ENCODE measurements around the gene OVCH1. TPM values are rescaled to one million over a fixed set of nuclear protein-coding genes. Genes with fewer than 3 reads are reported as not detected.
A peak's percentile ranks its signal among the peaks of the same experiment; 100 is the strongest.
"Not testable (repeated sequence)": the region's sequence is repeated elsewhere in the genome, so short reads cannot be mapped to it uniquely, and the experiment has no call there.

The OVCH1 gene
- total and polyA plus RNA-seq, 8 donors = 0.02 to 0.06 TPM; not detected in 6

DNA sequence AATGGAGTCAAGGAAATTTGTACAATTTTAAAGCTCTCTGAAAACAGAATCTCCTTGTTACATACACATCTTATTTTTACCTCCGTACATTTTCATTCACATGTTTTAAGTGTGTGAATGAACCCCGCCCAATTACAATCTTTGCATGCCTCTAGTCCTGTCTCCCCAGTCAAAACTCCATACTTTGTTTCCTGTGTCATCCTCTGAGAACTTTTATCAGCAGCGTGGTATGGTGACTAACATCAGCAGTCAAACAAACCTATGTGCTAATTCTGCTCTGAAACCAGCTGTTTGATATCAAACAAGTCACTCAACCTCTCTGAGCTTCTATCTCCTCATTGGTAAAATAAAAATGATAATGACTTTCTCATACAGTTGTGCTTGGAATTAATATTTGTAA, 100.7 kb downstream of the OVCH1 start:
- 62 to 70% methylated on average over 3 of the region's 3 CpGs for WGBS, 2 donors
- no peaks in the 10 kb centered on the region for H3K36me3 ChIP-seq
- no peak overlapping the region for H3K27ac ChIP-seq
- DNase-seq (no peak), ATAC-seq (no peak), FAIRE-seq (no peak)
- H3K4me1 ChIP-seq = no peaks in the 10 kb centered on the region
- H3K27me3 ChIP-seq = no peaks in the 10 kb centered on the region
- no peaks in the 10 kb centered on the region for H3K9me3 ChIP-seq
- intact Hi-C loops (cut with DNase I) = no loop called here
- TF ChIP-seq, protein P1, sequence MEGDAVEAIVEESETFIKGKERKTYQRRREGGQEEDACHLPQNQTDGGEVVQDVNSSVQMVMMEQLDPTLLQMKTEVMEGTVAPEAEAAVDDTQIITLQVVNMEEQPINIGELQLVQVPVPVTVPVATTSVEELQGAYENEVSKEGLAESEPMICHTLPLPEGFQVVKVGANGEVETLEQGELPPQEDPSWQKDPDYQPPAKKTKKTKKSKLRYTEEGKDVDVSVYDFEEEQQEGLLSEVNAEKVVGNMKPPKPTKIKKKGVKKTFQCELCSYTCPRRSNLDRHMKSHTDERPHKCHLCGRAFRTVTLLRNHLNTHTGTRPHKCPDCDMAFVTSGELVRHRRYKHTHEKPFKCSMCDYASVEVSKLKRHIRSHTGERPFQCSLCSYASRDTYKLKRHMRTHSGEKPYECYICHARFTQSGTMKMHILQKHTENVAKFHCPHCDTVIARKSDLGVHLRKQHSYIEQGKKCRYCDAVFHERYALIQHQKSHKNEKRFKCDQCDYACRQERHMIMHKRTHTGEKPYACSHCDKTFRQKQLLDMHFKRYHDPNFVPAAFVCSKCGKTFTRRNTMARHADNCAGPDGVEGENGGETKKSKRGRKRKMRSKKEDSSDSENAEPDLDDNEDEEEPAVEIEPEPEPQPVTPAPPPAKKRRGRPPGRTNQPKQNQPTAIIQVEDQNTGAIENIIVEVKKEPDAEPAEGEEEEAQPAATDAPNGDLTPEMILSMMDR (IDR thresholded peaks at IDR 0.05) = no peak
- H3K4me3 ChIP-seq = no peak overlapping the region

DNA sequence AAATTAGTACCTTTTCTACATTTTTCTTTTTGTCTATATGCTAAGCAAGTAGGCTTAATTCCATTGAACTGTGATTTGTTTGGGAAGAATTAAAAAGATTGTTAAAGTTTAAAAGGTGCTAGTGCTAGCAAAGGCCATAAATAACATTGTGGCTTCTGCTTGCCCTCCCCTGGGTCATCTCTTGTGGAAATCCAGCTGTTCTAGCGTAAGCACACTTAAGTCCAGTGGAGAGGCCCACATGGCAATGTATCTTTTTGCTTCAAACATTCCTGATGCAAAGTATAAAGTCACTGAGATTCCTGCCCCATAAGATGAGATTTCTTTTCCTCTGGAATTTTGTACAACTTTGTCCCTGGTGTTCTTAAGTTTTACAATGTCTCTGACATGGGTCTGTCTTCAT, 102.1 kb downstream of the OVCH1 start:
- TF ChIP-seq, protein P1 (IDR thresholded peaks at IDR 0.05) = no peak
- Histone ChIP-seq H3K9me3 (no peaks in the 10 kb centered on the region), H3K4me3 (no peak overlapping the region), H3K27me3 (no peaks in the 10 kb centered on the region), H3K4me1 (no peaks in the 10 kb centered on the region), H3K27ac (no peak overlapping the region), H3K36me3 (no peaks in the 10 kb centered on the region)
- 86 to 100% methylated on average over 1 of the region's 1 CpG for WGBS, 2 donors
- DNase-seq (no peak), ATAC-seq (no peak), FAIRE-seq (no peak)
- intact Hi-C loops (cut with DNase I) = no loop called here

DNA sequence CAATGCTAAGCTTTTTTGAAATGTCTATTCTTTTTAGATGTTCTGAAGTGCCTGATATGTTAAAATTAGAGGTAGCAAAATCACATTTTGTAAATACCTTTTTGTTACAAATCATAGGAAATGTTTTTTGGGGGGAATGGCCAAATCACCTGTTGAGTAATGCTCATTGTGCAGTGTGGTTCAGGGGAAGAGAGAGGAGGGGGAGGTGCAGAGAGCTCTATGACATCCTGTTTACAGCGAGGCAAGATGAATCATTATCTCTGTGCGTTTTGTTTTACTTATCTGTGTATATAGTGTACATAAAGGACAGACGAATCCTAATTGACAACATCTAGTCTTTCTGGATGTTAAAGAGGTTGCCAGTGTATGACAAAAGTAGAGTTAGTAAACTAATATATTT, 107.1 kb downstream of the OVCH1 start:
- DNase-seq; H3K4me1 ChIP-seq; H3K27ac ChIP-seq; H3K9me3 ChIP-seq; H3K36me3 ChIP-seq; intact Hi-C loops (cut with DNase I); H3K27me3 ChIP-seq; H3K4me3 ChIP-seq; FAIRE-seq; ATAC-seq: not testable (repeated sequence)
- WGBS, 2 donors = 43 to 44% methylated on average over 3 of the region's 3 CpGs

DNA sequence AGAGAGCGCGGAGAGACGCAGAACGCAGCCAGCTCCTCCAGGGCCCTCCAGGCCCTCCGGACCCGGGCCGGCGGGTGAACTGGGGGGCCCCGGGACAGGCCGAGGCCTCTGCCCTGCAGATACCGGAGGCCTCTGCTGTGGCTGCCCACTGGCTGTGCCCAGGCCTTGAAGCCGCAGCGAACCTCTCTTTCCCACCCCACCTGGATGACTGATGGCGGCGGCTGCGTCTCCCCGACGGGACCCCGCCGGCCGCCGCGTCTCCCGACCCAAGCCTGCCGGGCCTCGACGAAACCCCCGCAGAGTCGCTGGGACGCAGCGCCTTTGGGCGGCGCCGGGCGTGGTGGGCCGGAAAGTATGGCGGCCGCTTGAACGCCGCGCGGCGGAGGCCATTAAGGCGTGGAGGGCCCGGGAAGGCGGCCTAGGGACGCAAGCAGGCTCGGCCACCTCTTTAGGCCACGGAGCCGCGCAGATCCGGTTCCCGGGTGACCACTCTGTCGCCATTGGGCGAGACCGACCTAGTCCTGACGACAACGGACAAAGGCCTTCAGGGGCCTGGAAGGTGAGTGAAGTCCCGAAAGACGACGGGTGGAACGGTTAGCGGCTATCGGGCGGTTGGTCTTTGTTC, 108.1 kb downstream of the OVCH1 start:
- Histone ChIP-seq H3K4me3 (no peak overlapping the region), H3K27ac (no peak overlapping the region), H3K4me1 (no peaks in the 10 kb centered on the region), H3K27me3 (no peaks in the 10 kb centered on the region), H3K36me3 (no peaks in the 10 kb centered on the region), H3K9me3 (no peaks in the 10 kb centered on the region)
- no peak for DNase-seq
- no peak for FAIRE-seq
- ATAC-seq = no peak
- TF ChIP-seq, protein P1 (IDR thresholded peaks at IDR 0.05) = no peak
- intact Hi-C loops (cut with DNase I) = no loop called here
- WGBS, 2 donors = 92 to 93% methylated on average over 65 of the region's 65 CpGs

DNA sequence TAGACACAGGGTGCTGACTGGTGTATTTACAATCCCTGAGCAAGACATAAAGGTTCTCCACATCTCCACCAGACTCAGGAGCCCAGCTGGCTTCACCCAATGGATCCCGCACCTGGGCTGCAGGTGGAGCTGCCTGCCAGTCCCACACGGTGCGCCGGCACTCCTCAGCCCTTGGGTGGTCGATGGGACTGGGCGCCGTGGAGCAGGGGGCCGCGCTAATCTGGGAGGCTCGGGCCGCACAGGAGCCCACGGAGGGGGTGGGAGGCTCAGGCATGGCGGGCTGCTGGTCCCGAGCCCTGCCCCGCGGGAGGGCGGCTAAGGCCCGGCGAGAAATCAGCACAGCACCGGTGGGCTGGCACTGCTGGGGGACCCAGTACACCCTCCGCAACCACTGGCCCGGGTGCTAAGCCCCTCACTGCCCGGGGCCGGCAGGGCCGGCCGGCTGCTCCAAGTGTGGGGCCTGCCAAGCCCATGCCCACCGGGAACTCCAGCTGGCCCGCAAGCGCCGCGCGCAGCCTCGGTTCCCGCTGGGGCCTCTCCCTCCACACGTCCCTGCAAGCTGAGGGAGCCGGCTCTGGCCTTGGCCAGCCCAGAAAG, 111.3 kb downstream of the OVCH1 start:
- H3K27ac ChIP-seq; FAIRE-seq; H3K27me3 ChIP-seq; H3K4me3 ChIP-seq; ATAC-seq; H3K4me1 ChIP-seq; H3K9me3 ChIP-seq; H3K36me3 ChIP-seq; intact Hi-C loops (cut with DNase I): not testable (repeated sequence)
- peak in 1 of 6 donors; percentile 64 for DNase-seq
- WGBS, 2 donors = 94 to 96% methylated on average over 27 to 36 of the region's 36 CpGs

DNA sequence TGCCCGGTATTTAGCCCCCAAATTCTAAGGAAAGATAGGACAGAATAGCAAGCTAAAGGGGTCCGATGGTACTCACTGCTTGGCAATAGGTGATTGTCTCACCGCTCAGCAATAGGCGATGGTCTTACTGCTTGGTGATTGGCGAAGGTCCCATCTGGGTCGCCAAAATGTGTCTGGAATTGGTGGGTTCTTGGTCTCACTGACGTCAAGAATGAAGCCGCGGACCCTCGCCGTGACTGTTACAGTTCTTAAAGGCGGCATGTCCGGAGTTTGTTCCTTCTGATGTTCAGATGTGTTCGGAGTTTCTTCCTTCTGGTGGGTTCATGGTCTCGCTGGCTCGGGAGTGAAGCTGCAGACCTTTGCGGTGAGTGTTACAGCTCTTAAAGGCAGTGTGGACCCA, 112.3 kb downstream of the OVCH1 start:
- H3K4me3 ChIP-seq; H3K27ac ChIP-seq; H3K4me1 ChIP-seq; ATAC-seq; H3K27me3 ChIP-seq; intact Hi-C loops (cut with DNase I); FAIRE-seq; H3K36me3 ChIP-seq; DNase-seq; H3K9me3 ChIP-seq: not testable (repeated sequence)
- 83 to 93% methylated on average over 16 to 17 of the region's 17 CpGs for WGBS, 2 donors

Data from pancreas (tissue), 10 donors.